GM19193 (cell line): Measurements from ENCODE around the gene ABCD1.
A peak's percentile ranks its signal among the peaks of the same experiment; 100 is the strongest.

Experiments
- POLR2A ChIP-seq: IDR thresholded peaks from 4 replicates; pipeline ENCODE4 v1.6.1; 2011; ENCODE audit not compliant: insufficient read depth, insufficient read length; ENCODE audit errors: extremely low read depth

Gene ABCD1

DNA sequence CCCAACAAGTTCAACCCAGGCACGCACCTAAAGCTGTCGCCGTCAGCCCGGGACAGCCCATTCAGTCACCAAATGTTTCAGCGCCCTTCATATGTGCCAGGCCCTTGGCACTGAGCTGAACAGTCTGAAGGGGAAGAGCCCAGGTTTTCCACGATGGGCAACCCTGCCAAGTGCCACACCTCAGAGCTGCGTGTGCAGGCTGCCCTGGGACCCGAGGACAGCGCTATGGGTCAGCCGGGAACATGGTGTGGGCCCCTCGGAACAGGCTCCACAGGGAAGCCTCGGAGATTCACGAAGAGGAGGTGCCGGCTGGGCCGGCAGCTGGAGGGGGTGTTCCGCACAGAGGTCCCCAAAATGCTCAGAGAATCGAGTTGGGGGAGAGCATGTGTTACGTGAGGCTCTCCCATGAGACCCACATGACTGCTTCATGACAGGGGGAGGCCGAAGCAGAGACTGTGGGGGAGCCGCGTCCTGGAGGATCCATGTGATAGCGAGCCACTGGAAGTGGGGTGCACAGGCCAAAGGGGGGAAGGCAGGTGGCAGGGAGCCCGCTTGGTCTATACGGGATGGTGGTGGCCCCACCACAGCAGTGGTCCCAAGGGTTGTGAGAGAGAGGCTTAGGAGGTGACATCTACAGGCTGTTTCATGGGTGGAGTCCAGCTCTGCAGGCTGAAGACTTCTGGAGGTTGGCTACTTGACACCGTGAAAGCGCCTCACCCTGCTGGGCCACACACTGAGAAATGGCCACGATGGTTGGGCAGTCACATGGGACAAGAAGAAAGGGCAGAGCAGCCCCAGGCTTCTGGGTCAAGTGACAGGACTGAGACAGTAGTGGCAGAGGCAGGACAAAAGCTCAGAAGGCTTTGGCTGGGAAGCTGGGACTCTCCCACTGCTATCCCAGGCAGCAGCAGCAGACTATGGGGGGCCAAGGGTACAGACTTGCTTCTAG is 14.7 kb upstream of the ABCD1 start:
- TF ChIP-seq POLR2A, result no peak

GRCh38 chrX:153714256-153714655 is 10.4 kb upstream of the ABCD1 start:
- TF ChIP-seq POLR2A, result no peak

DNA sequence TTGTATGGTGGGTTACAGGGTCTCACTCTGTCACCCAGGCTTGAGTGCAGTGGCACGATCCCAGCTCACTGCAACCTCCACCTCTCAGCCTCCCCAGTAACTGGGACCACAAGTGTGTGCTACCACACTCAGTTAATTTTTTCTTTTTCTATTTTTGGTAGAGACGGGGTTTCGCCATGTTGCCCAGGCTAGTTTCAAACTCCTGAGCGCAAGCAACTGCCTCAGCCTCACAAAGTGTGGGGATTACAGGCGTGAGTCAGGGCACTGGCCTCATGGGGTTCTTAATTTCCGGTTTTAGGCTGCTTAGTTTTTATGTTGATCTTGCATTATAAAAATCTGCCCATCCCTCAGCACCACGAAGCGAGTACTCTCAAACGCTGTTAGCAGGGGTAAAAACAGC is 7.2 kb upstream of the ABCD1 start:
- TF ChIP-seq POLR2A, result no peak

- no peak for TF ChIP-seq POLR2A
Measured at GRCh38 chrX:153719238-153719637, 5.4 kb upstream of the ABCD1 start.

DNA sequence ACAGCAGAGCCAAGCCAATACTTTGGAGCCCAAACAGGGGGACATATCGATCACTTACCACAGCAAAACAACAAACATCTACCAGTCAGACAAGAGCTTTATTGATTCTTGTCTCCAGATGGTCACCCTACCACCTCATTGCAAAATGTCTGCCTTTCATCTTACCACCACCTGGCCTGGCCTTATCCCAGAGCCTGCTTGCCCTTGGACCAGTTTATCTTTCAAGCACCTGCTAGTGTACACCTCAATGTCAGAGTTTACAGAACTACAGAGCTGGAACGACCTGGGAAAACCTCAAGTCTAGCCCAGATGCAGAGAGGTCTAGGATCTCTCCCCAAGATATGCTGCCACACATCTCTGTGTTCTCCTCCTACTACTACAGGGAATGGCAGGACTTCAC is 5.0 kb upstream of the ABCD1 start:
- no peak for TF ChIP-seq POLR2A

GRCh38 chrX:153722704-153723350 is 1.8 kb upstream of the ABCD1 start:
- no peak for TF ChIP-seq POLR2A

GRCh38 chrX:153723351-153724251 is 1.1 kb upstream of the ABCD1 start:
- TF ChIP-seq POLR2A, result no peak

GRCh38 chrX:153725039-153725831 is 579 bp downstream of the ABCD1 start:
- no peak for TF ChIP-seq POLR2A

DNA sequence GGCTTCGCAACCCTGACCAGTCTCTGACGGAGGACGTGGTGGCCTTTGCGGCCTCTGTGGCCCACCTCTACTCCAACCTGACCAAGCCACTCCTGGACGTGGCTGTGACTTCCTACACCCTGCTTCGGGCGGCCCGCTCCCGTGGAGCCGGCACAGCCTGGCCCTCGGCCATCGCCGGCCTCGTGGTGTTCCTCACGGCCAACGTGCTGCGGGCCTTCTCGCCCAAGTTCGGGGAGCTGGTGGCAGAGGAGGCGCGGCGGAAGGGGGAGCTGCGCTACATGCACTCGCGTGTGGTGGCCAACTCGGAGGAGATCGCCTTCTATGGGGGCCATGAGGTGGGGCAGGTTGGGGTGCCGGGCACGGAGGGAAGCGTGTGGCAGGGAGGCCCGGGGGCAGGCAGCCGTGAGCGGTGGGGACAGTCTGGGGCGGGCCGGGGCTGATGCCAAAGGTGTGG is 1.2 kb downstream of the ABCD1 start:
- TF ChIP-seq POLR2A, result no peak

- peak; percentile 8 for TF ChIP-seq POLR2A
Measured at GRCh38 chrX:153726286-153727122, 1.8 kb downstream of the ABCD1 start.

DNA sequence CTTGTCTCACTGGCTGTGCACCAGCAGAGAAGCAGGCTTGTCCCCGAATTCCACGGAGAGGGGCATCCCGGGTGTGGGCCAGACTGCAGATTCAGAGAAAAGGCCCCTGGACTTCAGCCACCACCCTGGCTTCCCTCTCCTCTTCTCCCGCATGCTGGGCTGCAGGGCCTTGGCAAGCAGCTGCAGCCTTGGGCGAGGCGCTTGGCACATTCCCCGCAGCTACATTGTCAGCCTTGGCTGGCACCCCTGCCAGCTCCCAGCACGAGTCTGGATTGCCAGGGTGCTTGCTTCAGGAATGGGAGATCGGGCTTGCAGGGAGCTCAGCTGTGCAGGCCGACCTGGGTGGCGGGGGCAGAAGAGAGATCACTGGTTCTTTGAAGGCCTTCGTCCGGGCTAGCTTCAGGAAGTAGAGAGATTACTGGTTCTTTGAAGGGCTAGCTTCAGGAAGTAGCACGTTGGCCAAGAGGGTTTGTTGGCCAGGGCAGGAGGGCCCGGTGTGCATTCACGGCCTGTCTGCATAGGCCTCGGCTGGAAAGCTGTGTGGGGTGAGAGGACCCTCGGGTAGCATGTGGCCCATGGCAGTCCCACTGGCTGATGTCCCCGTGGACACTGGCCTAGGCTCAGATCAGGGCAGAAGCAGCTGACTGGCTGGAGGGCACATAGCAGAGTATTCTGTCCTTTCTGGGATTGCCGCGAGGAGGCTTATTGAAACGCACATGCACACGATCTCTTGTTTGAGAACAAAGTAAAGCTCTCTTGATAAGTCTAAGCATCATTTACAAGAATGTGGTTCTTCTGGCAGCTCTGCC is 2.7 kb downstream of the ABCD1 start:
- peak; percentile 28 for TF ChIP-seq POLR2A

GRCh38 chrX:153728095-153728494 is 3.4 kb downstream of the ABCD1 start:
- TF ChIP-seq POLR2A, result no peak
